IPS-20b (cell line): ENCODE measurements around the gene ZBED1.
A peak's percentile ranks its signal among the peaks of the same experiment; 100 is the strongest.
"Not testable (repeated sequence)": the region's sequence is repeated elsewhere in the genome, so short reads cannot be mapped to it uniquely, and the experiment has no call there.

Source experiments
- H3K27ac ChIP-seq: one replicate; pipeline ENCODE4 v1.5.1; 2013; ENCODE audit warnings: low read length
- H3K27me3 ChIP-seq: 2 replicates; pipeline ENCODE4 v1.6.1; 2013; ENCODE audit warnings: mild to moderate bottlenecking, low read length, inconsistent platforms; ENCODE audit not compliant: insufficient read depth
- H3K36me3 ChIP-seq: 2 replicates; pipeline ENCODE4 v1.6.1; 2013; ENCODE audit warnings: low read depth, mild to moderate bottlenecking, inconsistent platforms, low read length, moderate library complexity; ENCODE audit not compliant: insufficient read depth
- H3K4me1 ChIP-seq: 2 replicates; pipeline ENCODE4 v1.6.1; 2013; ENCODE audit warnings: mild to moderate bottlenecking, control low read depth, inconsistent platforms, low read length, moderate library complexity; ENCODE audit not compliant: insufficient read depth
- H3K4me3 ChIP-seq: 2 replicates; pipeline ENCODE4 v1.5.1; 2013; ENCODE audit warnings: mild to moderate bottlenecking, low read length, inconsistent platforms
- H3K9ac ChIP-seq: 2 replicates; pipeline ENCODE4 v1.6.1; 2013; ENCODE audit warnings: low read depth, mild to moderate bottlenecking, inconsistent platforms, low read length, moderate library complexity
- H3K9me3 ChIP-seq: 2 replicates; pipeline ENCODE4 v1.6.1; 2013; ENCODE audit warnings: mild to moderate bottlenecking, low read depth, low read length, inconsistent platforms; ENCODE audit not compliant: insufficient read depth

ZBED1 gene

GRCh38 chrX:2538031-2538757, 37.4 kb upstream of the ZBED1 start:
- H3K9me3 ChIP-seq: no peaks in the 10 kb centered on the region
- H3K4me1 ChIP-seq: peaks cover 6% of the 10 kb centered on the region; the same call in 1 of the 2 replicates
- no peak overlapping the region for H3K27ac ChIP-seq
- H3K36me3 ChIP-seq: no peaks in the 10 kb centered on the region
- no peak overlapping the region for H3K9ac ChIP-seq
- H3K27me3 ChIP-seq: no peaks in the 10 kb centered on the region
- H3K4me3 ChIP-seq: no peak overlapping the region

- Histone ChIP-seq H3K9ac (no peak overlapping the region), H3K4me1 (peaks cover 6% of the 10 kb centered on the region; the same call in 1 of the 2 replicates), H3K4me3 (no peak overlapping the region)
These were observed 36.2 kb upstream of the ZBED1 start for GRCh38 chrX:2536974-2537373.

GRCh38 chrX:2536141-2536540, 35.4 kb upstream of the ZBED1 start:
- peaks cover 6% of the 10 kb centered on the region; the same call in 1 of the 2 replicates for H3K4me1 ChIP-seq
- no peak overlapping the region for H3K4me3 ChIP-seq
- H3K27ac ChIP-seq: no peak overlapping the region
- H3K36me3 ChIP-seq: no peaks in the 10 kb centered on the region
- no peaks in the 10 kb centered on the region for H3K27me3 ChIP-seq
- no peaks in the 10 kb centered on the region for H3K9me3 ChIP-seq
- no peak overlapping the region for H3K9ac ChIP-seq

More at GRCh38 chrX:2536974-2537373, 36.2 kb upstream of the ZBED1 start:
- Histone ChIP-seq H3K27ac (no peak overlapping the region), H3K27me3 (no peaks in the 10 kb centered on the region), H3K36me3 (no peaks in the 10 kb centered on the region), H3K9me3 (no peaks in the 10 kb centered on the region)

- H3K9ac ChIP-seq, H3K36me3 ChIP-seq, H3K27me3 ChIP-seq, H3K27ac ChIP-seq, H3K4me3 ChIP-seq, H3K4me1 ChIP-seq, H3K9me3 ChIP-seq: not testable (repeated sequence)
These were observed 33.7 kb upstream of the ZBED1 start for GRCh38 chrX:2534261-2535021.

- Histone ChIP-seq H3K36me3 (no peaks in the 10 kb centered on the region), H3K27ac (no peak overlapping the region), H3K27me3 (no peaks in the 10 kb centered on the region), H3K9me3 (no peaks in the 10 kb centered on the region), H3K4me1 (peaks cover 6% of the 10 kb centered on the region; the same call in 1 of the 2 replicates), H3K9ac (no peak overlapping the region), H3K4me3 (no peak overlapping the region)
These were observed 32.6 kb upstream of the ZBED1 start for GRCh38 chrX:2533424-2533823.

GRCh38 chrX:2526390-2526789, 25.6 kb upstream of the ZBED1 start:
- no peaks in the 10 kb centered on the region for H3K9me3 ChIP-seq
- no peak overlapping the region for H3K4me3 ChIP-seq
- no peak overlapping the region for H3K27ac ChIP-seq
- no peaks in the 10 kb centered on the region for H3K27me3 ChIP-seq
- no peaks in the 10 kb centered on the region for H3K36me3 ChIP-seq
- no peak overlapping the region for H3K9ac ChIP-seq
- H3K4me1 ChIP-seq: peaks cover 3% of the 10 kb centered on the region; the same call in 1 of the 2 replicates

GRCh38 chrX:2523911-2524310, 23.1 kb upstream of the ZBED1 start:
- Histone ChIP-seq H3K27ac (peak overlapping the region; percentile 27), H3K27me3 (no peaks in the 10 kb centered on the region), H3K4me1 (peaks cover 3% of the 10 kb centered on the region; the same call in 1 of the 2 replicates), H3K9ac (no peak overlapping the region), H3K4me3 (no peak overlapping the region; the same call in 1 of the 2 replicates), H3K9me3 (no peaks in the 10 kb centered on the region), H3K36me3 (no peaks in the 10 kb centered on the region)

GRCh38 chrX:2521927-2522386, 21.2 kb upstream of the ZBED1 start:
- H3K27me3 ChIP-seq: no peaks in the 10 kb centered on the region
- no peak overlapping the region for H3K27ac ChIP-seq
- H3K9ac ChIP-seq: no peak overlapping the region
- H3K4me3 ChIP-seq: no peak overlapping the region
- no peaks in the 10 kb centered on the region for H3K9me3 ChIP-seq
- H3K4me1 ChIP-seq: peaks cover 3% of the 10 kb centered on the region; the same call in 1 of the 2 replicates
- H3K36me3 ChIP-seq: no peaks in the 10 kb centered on the region

- Histone ChIP-seq H3K36me3 (no peaks in the 10 kb centered on the region), H3K4me3 (no peak overlapping the region), H3K27me3 (no peaks in the 10 kb centered on the region), H3K4me1 (peaks cover 3% of the 10 kb centered on the region; the same call in 1 of the 2 replicates), H3K9me3 (no peaks in the 10 kb centered on the region), H3K27ac (no peak overlapping the region), H3K9ac (no peak overlapping the region)
These were observed 20.5 kb upstream of the ZBED1 start for GRCh38 chrX:2521092-2521926.

- H3K4me1 ChIP-seq: peaks cover 3% of the 10 kb centered on the region; the same call in 1 of the 2 replicates
- no peak overlapping the region for H3K9ac ChIP-seq
- H3K36me3 ChIP-seq: no peaks in the 10 kb centered on the region
- no peaks in the 10 kb centered on the region for H3K27me3 ChIP-seq
- H3K4me3 ChIP-seq: no peak overlapping the region
- H3K9me3 ChIP-seq: no peaks in the 10 kb centered on the region
- H3K27ac ChIP-seq: no peak overlapping the region
These were observed 19.8 kb upstream of the ZBED1 start for GRCh38 chrX:2520539-2520938.

GRCh38 chrX:2519638-2520037, 18.9 kb upstream of the ZBED1 start:
- not testable (repeated sequence) for H3K9ac ChIP-seq, H3K36me3 ChIP-seq, H3K9me3 ChIP-seq, H3K27ac ChIP-seq, H3K4me1 ChIP-seq, H3K4me3 ChIP-seq, H3K27me3 ChIP-seq
